ENCODE results near the gene HOXB2.

DNA sequence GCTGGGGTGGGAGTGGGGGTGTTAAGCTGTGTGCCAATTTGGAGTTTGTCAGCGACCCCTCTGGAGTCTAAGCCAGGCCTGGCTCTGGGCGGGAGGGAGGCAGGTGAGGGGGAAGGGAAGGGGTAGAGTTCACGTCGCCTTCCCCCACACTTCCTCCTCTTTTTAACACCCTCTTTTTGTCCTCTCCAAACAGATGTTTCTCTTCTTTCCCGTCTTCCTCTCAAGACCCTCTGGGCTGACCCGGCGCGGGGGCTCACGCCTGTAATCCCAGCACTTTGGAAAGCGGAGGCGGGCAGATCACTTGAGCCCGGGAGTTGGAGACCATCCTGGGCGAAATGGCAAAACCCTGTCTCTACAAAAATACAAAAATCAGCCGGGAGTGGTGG, 17.4 kb downstream of the HOXB2 start:
- TF ChIP-seq POLR2A (IDR thresholded peaks at IDR 0.05): no peak
- TF ChIP-seq, protein P1, sequence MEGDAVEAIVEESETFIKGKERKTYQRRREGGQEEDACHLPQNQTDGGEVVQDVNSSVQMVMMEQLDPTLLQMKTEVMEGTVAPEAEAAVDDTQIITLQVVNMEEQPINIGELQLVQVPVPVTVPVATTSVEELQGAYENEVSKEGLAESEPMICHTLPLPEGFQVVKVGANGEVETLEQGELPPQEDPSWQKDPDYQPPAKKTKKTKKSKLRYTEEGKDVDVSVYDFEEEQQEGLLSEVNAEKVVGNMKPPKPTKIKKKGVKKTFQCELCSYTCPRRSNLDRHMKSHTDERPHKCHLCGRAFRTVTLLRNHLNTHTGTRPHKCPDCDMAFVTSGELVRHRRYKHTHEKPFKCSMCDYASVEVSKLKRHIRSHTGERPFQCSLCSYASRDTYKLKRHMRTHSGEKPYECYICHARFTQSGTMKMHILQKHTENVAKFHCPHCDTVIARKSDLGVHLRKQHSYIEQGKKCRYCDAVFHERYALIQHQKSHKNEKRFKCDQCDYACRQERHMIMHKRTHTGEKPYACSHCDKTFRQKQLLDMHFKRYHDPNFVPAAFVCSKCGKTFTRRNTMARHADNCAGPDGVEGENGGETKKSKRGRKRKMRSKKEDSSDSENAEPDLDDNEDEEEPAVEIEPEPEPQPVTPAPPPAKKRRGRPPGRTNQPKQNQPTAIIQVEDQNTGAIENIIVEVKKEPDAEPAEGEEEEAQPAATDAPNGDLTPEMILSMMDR (IDR thresholded peaks at IDR 0.05): no peak

Data from esophagus squamous epithelium (tissue), 4 donors.